HG03139 (cell line): ENCODE data around the gene LAMA2.

ENCODE experiments used
- ATAC-seq: cut with Tn5 transposase; IDR thresholded peaks from one replicate; pipeline ENCODE4 v1.9.1; 2021; ENCODE audit not compliant: unreplicated experiment

LAMA2 gene

GRCh38 chr6:129253727-129254126, 370.8 kb downstream of the LAMA2 start:
- ATAC-seq = no peak

- no peak for ATAC-seq
Measured at GRCh38 chr6:129257196-129257595, 374.3 kb downstream of the LAMA2 start.

DNA sequence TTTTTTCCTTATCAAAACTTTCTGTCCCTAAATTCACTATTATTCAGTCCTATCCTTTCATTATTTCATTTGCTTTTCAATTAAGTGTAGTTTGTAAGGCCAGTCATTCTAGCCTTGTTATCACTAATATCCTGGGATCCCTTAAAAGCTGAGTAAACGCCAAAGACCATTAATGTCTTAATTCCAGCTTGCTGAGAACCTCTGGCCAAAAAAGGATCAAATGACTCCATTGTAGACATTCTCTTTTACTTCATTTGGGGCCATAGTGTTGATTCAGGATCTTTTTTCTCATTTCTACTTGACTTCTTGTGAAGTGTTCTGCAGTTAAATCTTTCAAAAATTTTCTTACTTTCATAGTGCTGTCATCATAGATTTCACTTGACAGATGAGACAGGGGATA, 379.7 kb downstream of the LAMA2 start:
- no peak for ATAC-seq

- no peak for ATAC-seq
Measured at GRCh38 chr6:129263176-129263575, 380.2 kb downstream of the LAMA2 start.

DNA sequence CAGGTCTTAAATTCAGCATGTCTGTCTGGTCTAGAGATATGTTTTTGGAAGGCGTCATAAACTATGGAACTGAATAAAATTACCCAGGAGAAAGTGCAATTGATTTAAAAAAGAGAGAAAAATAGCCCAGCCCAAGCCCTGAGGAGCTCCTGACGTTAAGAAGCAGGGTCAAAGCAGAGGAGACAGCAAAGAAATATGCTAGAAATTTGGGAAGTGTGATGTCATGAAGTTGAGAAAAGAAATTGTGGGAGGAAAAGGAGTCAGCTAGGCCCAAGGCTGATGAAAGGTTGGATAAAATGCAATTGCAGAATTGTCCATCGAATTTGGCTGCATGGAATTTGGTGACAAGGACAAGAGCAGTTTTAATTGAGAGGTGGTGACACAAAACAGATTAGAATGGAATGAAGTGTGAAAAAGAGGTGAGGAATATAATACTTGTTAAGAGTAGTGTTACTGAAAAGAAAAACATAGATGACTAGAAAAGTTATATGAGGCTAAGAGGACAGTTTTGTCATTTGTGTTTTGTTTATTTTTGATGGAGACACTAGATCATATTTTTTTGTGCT, 381.6 kb downstream of the LAMA2 start:
- no peak for ATAC-seq

DNA sequence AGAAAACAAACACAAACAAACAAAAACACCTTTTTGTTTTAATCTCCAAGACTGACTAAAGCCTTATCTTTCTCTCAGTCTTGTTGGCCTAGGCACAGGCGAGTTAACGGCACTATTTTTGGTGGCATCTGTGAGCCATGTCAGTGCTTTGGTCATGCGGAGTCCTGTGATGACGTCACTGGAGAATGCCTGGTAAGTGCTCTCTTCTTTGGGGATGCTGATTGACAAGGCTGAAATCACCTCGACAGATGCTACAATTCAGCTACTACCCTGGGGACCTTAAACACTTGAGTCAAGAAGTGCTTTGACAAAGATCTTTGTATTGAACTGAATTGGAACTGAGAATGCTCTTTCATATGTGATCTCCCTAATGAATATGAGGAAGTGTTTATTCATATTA, 384.1 kb downstream of the LAMA2 start:
- ATAC-seq = no peak

- no peak for ATAC-seq
Measured at GRCh38 chr6:129269076-129269475, 386.1 kb downstream of the LAMA2 start.

DNA sequence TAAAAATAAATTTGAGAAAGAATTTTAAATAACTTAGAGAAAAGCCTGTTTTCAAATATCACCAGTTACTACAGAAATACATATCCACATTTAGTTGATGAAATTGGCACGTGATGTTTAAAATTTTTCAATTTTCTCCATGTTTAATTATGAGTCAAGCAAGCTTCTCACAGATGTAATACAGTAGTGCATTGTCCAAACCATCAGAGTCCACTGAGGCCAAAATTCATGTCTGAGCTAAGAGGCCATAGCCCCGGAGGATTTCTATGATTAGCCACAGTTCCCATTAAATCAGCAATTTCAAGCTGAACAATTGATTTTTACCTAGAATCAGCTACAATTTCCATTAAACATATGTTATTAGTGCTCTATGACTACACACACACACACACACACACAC, 387.0 kb downstream of the LAMA2 start:
- ATAC-seq = no peak

DNA sequence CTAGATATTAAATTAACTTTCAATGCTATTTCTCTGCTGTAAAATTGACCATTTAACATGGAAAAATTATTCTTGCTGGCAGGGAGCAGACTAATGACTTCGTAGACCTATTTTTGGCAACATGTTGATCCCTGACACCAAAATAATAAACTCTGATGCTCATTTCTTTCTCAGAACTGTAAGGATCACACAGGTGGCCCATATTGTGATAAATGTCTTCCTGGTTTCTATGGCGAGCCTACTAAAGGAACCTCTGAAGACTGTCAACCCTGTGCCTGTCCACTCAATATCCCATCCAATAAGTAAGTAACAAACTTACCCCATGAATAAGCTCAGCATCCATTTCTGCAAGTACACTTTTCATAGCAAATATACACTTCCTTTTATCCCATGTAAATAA, 387.5 kb downstream of the LAMA2 start:
- ATAC-seq = no peak

DNA sequence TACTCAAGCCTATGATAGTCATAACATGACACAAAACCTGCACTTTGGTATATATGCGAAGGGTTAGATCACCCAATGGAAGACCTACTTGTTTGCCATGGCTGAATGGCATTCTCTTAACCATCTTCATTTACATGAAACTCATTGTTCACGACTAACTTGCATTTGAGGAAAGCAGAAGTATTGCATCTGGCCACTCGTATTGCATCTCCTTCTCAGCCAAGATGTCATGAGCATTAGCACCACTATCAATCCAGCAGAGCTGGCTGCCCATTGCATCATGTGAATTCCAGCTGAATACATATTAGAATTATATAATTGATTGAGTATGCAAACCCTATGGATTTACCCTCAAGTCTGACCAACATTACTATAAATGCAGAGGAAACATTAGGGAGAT, 390.2 kb downstream of the LAMA2 start:
- no peak for ATAC-seq

- ATAC-seq = no peak
Measured at GRCh38 chr6:129276461-129276860, 393.5 kb downstream of the LAMA2 start.

DNA sequence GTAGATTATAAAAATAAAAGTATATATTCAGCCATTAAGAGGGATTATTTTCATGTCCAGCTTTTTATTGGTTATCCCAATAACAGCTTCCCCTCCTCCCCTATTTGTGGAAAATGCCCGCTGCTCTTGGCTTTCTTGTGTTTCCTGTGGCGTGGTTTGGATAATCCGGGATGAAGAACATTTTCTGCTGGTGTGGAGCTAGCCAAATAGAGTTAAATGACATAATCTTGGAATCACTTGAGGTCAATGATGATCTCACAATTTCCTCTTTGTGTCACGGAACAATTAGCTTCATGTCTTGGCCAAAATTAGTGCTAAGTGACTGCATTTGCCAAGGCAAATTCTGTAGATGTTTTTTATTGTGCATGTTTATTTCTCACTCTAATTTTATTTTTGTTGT, 394.0 kb downstream of the LAMA2 start:
- ATAC-seq = no peak

DNA sequence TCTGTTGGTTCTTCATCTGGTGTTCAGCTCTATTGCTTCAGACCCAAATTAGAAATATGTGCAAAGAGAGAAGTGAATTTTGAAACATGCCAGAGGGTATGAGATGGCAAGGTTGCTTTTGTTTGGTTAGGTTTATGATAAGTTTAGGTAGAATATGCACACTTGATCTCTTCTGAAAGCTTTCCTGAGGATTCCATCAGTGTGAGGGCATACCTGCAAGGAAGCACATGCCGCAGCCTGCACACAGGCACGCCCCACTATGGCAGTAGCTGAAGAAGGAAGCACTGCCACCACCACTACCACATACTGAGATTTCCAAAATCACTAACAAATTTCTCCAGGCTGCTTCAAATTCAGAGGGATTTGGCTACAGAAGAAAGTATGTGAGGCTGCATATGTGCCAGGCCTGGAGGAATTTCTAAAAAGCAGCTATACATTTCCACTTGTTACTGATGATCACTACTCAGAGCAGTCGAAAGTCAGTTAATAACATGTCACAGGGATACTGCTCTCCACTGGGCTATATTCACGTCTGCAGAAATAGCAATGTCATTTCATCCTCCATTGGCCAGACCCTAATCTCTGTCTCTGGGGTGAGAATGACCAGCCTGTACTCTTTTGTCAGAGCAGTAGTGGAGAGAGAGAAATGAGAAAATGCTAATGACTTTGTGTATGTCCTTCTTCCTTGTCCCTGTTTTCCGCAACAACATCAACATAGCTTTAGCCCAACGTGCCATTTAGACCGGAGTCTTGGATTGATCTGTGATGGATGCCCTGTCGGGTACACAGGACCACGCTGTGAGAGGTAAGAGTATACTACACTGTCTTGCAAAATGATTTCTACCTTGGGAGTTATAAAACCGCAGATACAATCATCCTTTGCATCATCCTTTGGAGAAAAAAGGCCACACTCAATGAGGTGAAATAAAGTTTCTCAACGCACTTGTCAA, 396.7 kb downstream of the LAMA2 start:
- ATAC-seq = no peak

DNA sequence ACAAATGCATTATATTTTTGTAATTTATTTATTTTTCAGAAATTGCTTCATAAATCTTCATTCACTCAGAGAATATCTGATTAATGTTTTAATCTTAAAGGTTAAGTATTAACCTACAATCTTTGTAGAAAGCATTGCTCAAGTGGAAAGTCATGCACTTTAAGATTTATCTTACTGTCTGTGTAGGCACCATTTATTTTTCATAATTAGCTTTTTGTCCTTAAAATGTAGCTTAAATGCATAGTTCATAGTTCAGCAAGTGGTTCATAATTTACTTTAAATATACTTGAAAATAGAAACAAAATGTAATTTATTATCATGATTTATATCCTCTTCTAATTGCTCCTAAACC, 397.3 kb downstream of the LAMA2 start:
- ATAC-seq = no peak

DNA sequence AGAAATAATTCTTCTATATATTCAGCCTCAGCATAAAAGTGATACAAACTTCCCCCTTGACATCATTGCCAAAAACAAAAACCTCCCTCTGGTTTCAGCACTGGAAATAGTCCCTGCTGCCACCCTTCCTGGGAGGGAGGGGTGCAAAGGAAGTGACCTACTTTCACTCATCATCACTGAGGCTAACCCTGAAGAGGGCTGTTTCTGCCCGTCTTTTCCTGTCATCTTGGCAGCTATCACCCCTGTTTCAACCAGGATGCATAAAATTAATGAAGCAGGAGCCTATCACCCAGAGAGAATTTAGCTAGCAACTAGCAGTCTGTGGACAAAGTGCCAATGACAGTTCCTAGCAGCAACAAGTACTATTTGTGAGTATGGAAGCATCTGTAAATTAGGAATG, 397.8 kb downstream of the LAMA2 start:
- ATAC-seq = no peak

- no peak for ATAC-seq
Measured at GRCh38 chr6:129281168-129281796, 398.3 kb downstream of the LAMA2 start.

- no peak for ATAC-seq
Measured at GRCh38 chr6:129282019-129282418, 399.1 kb downstream of the LAMA2 start.

DNA sequence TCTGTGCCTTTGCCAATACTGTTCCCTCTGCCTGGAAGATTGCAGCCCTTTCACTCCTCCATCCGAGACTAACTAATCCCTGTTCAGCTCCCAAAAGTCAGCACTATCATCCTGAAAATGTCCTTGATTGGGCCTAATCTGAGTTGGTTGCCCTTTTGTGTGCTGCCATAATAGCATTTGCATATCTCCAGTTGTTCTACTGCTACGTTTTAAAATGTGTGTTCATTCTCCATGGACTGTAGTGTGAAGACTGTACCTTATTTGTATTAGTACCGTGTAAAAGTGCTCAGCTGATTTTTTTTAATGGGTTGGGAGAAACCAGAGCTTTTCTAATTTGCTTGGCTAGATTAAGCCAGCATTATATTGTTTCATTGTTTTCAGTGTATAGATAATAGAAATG, 401.3 kb downstream of the LAMA2 start:
- ATAC-seq = no peak

GRCh38 chr6:129287231-129288177, 404.6 kb downstream of the LAMA2 start:
- ATAC-seq = no peak

DNA sequence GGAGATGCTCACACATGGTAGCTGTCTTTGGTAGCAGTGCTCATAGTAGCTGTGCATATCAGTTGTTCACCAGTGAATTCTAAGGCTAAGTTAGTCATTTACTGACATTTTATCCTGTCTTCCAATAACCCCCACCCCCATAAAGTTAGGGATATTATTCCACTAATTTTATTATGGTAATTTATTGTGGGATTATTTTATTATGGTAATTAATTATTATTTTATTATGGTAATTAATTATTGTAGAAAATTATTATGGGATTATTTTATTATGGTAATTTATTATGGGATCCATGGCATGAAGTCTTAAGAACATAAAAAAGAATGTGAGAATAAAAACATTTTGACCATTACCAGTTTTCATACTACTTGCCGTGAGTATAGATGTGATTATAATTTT, 406.5 kb downstream of the LAMA2 start:
- no peak for ATAC-seq

GRCh38 chr6:129292836-129293235, 409.9 kb downstream of the LAMA2 start:
- ATAC-seq = no peak
